GM18870 (cell line): Measurements from ENCODE around the gene NFIC.

Source experiments
- ATAC-seq: cut with Tn5 transposase; IDR thresholded peaks from one replicate; pipeline ENCODE4 v1.9.1; 2021; ENCODE audit warnings: moderate library complexity; ENCODE audit not compliant: unreplicated experiment

NFIC gene

DNA sequence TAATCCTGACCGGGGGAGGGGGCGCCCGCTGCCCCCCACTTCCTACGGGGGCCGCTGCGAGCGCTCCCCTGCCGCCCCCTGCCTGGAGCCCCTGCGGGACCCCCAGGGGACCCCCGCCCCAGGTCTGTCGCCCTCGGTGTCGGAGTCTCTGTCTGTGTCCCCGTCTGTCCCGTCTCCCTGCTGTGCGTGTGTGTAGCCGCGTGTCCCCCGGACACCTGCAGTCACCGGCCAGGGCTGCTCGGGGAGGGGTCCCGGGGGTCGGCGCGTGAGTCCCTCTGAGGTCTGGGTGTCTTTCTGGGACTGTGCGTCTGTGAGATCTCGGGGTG, 7.7 kb upstream of the NFIC start:
- ATAC-seq, result no peak

DNA sequence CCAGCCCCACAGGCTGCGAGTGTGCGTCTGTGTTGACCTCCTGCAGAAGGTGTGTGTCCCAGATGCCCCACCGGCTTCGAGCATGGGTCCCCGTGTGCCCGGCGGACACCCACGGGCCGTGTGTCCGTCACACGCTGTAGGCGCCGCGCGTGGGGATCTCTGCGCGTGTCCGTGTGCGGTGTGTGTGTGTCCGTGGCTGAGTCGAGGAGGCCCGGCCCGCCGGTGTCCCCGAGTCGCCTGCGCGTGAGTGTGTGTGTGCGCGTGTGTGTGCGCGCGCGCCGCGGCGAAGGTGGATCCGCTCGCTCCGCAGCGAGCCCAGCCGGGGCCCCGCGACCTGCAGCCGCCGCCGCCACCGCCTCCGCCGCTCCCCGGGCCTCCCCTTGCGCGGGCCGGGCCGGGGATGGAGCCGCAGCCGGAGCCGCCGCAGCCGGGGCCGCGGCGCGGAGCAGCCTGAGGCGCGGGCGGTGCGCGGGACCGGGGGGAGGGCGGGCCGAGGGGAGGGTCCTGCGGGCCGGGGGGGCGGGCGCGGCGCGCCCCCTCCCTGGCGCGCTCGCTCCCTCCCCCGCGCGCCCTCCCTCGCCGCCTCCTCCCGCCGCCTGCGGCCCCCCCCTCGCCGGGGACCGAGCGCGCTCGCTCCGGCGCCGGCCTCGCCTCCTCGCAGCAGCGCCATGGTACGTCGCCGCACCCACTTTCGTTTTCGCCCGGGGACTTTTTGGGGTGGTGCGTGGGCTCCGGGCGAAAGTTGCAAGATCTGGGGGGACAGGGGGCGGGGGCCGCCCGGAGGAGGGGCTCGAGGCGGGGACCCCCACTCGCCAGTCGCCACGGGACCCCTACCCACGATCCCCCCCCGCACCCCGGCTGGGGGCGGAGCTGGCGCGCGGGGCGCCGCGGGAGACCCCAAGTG, 7.1 kb upstream of the NFIC start:
- no peak for ATAC-seq

- no peak for ATAC-seq
These were observed 6.4 kb upstream of the NFIC start for GRCh38 chr19:3359919-3360420.

DNA sequence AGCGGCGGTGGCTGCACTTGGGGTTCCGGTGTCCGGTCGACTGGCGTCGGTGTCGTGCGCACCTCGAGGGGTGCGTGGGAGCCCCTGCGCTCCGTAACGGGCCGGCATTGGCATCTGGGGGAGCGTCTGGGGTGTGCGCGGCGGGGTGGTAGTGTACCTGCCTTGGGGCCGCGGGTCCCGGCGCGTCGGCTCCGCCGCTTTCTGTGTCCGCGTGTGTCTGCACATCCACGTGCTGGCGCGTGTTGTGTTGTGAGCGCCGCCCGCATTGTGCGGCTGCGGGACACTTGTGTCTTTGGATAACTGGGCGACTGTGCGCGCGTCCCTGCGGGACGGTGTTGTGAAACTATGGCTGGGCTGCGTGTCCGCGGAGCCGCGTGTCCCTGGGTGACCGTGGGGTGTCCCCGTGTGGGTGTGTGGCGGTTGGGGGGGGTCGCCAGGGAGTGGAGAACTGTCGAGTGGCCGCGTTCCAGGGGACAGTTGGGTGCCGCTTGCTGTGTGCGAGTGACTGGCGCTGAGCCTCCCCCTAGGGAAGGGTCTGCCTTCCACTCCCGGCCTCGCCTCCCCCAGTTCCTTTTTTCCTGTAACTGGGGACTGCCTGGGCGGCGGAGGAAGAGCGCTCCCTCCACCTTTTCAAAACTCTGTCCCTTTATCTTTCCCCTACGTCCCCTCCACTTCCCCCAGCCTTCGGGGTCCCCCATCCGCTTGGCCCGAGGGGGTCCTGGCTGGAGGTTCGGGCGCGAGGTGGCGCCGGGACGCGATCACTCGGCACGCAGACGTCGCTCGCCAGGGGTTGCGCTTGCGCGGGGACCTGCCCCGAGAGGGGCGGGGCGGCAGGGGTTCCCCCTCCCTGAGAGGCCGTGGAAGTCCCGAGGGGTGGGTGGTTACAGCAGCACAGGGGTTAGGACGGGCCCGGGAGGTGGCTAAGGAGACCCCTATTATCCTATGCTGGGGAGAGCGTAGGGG, 5.7 kb upstream of the NFIC start:
- ATAC-seq, result no peak

- no peak for ATAC-seq
These were observed 4.8 kb upstream of the NFIC start for GRCh38 chr19:3361384-3362216.

- no peak for ATAC-seq
These were observed 4.0 kb upstream of the NFIC start for GRCh38 chr19:3362217-3362906.

DNA sequence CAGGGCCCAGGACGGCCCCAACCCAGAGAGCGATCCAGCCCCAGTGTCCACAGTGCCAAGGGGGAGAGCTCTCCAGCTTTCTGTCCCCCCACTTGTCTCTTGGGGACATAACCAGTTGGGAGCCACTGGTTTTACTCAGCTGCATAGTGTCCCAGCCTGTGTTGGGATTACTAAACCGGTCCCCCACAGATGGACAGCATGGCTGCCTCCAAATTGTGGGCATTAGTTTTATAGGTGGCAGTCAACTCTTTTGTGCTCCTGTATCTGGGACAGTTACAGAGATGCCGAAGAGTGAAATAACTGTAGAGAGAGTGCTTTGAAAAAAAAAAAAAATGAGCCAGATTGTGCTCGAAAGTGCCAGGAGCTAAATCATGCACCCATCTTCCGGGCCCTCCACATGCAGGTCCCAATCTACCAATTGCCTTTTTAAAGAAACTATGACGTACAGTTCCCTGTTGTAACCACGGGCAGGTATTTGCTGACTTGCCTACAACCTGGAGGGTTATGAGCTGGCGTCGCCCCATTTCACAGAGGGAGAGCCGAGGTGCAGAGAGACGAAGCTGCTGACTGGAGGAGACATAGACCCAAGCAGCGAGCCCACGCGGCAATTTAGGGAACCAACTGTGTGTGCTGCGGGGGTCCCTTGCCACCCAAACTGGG, 2.4 kb upstream of the NFIC start:
- no peak for ATAC-seq

DNA sequence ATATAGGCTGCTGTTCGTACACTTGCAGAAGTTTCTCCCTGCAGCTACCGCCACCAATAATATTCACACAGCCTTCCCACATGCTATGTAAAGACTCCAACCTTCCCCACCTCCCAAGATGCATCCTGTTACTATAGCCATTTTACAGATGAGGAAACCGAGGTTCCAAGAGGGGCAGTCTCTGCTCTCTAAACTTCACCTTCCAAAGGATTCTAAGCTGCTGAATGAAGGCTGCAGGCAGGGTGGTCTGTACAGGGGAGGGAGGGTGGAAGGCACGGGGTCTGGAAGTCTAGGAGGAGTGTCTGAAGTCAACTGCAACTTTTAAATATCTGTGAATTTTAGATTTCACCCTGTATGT, 1.9 kb upstream of the NFIC start:
- no peak for ATAC-seq

- no peak for ATAC-seq
These were observed 1.1 kb upstream of the NFIC start for GRCh38 chr19:3365093-3365835.

DNA sequence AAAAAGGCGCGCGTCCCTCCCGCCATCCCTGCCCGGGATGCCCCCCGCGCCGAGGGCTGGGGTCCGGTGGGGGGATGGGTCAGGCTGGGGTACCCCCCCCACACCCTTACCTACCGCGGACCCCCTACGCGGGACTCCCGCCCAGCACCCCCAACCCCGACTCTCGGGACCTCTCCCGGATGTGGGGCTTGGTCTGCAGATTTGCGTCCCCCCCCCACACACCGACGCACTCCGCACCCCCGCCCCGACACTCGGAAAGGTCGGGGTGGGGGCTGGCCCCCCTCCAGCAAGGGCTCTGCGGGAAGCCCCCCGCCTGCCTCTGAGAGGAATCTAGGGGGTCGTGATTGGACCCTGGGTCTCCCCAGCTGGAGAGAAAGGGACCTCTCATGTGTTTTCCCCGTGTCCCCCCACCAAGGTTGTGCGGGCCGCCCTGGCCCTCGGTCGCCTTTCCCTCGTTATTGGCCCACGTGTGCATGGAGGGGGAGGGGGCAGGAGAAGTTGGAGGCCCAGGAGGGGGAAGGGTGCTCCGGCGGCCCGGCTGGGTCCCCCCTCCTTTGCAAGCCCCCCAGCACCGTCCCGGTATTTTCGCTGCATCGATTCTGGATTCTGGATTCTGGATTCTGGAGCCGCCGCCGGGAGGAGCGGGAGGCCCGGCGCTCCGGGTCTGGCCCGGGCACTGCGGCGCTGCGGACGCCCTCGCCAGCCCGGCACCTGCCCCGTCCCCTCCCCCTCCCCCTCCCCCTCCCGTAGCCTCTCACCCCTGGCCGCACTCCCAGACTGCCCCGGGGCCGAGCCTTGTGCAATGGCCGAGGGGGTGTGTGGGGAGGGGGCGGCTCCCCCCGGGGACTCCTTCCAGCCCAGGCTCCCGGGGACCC, 607 bp downstream of the NFIC start:
- no peak for ATAC-seq

DNA sequence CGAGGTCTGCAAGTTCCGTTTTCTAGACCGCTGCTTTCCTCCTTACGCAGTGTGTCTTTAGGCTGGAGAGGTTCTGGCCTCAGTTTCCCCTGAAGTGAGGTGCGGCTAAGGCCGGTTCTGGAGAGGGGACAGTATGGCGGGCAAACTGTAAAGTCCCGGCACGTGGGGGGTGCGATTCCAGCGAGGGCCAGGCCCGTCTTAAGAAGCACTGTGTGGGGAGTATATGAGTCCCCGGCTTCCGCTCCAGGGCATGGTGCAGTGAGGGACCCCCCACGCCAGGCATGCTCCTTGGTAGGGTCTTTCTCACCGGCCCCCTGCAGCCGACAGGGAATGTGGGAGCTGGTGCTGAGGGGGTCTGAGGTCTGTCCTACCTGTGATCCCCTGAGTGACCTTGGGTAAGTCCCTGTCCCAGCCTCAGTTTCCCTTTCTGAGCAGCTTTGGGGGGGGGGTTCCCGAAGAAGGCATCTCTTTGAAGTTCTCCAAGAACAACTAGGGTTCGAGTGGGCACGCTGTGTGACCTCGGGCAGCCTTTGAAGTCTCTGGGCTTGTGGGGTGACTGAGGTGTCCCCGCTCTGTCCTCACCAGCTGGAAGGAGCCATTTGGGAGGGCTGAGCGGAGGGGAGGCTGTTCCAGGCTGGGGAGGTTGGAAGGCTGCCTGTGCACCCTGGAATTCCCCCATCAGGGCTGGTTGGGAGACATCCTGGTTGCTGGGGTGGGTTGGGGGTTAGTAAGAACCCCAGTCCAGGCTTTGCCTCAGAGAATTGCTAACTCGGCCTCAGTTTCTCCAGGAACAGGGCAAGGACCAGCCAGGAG, 1.5 kb downstream of the NFIC start:
- ATAC-seq, result no peak

DNA sequence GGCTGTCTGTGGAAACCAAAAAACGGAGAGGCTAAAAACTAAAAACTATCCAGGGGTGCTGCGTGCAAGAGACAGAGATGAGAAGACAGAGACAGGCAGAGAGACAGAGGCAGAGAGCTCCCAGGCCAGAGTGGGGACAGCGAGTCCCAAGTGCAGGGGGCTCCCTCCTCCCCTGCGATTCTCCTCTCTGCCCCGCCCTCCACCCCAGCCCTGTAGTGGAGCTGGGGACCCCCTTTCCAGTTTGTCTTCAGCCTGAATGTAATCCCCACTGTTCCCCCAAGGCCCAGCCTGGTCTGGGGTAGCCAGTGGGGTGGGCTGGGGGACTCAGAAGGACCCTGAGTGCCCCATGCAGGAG, 2.0 kb downstream of the NFIC start:
- ATAC-seq, result no peak

- ATAC-seq, result no peak
These were observed 2.5 kb downstream of the NFIC start for GRCh38 chr19:3368848-3369336.

- no peak for ATAC-seq
These were observed 3.2 kb downstream of the NFIC start for GRCh38 chr19:3369337-3370213.

- ATAC-seq, result no peak
These were observed 3.9 kb downstream of the NFIC start for GRCh38 chr19:3370214-3370720.
